ENCODE results near the gene FSD1. TPM values are rescaled to one million over a fixed set of nuclear protein-coding genes. Genes with fewer than 3 reads are reported as not detected.

FSD1 gene
- total and polyA plus RNA-seq, 9 of the 15 experiments (the other 6 are each of a cell fraction or from before 2014, with no cell fraction given) = 0.11 to 1.9 (median 0.94) TPM; not detected in 1

DNA sequence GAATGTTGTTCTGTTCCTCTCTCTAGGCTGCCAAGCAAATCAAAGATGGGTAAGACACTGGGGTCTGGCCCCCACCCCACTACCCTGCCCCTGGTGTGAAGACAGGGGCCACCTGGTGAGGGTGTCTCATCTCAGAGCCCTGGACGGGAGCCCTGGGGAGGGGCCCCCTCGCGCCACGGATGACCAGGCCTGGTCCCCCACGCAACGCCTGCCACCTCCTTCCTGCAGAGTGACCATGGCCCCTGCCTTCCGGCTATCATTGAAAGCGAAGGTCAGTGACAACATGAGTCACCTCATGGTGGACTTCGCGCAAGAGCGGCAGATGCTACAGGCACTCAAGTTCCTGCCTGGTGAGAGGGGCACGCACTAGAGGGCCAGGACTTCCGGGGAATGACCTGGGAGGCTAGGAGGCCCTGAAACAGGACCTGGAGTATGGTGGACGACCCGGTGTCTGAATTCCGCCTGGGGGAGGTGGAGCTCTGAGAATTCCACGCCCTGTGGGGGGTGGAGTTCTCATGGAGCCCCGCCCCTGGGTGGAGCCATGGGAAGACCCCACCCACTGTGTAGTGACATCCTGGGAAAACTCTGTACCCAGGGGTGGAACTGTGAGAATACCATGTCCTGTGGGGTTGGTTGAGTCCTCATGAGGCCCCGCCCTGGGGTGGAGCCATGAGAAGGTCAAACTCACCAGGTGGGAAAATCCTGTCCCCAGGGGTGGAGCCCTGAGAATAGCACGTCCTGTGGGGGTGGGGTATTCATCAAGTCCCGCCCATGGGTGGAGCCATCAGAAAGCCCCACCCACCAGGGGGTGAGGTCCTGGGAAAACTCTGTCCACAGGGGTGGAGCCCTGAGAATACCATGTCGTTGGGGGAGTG lies 6.1 kb downstream of the FSD1 start (continued):
- TF ChIP-seq, protein P1, sequence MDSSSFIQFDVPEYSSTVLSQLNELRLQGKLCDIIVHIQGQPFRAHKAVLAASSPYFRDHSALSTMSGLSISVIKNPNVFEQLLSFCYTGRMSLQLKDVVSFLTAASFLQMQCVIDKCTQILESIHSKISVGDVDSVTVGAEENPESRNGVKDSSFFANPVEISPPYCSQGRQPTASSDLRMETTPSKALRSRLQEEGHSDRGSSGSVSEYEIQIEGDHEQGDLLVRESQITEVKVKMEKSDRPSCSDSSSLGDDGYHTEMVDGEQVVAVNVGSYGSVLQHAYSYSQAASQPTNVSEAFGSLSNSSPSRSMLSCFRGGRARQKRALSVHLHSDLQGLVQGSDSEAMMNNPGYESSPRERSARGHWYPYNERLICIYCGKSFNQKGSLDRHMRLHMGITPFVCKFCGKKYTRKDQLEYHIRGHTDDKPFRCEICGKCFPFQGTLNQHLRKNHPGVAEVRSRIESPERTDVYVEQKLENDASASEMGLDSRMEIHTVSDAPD (CRISPR knock-in tag; IDR thresholded peaks at IDR 0.05) = no peak
- no peak for TF ChIP-seq TSHZ1 (CRISPR knock-in tag; IDR thresholded peaks at IDR 0.05)
- 0 out of 2 replicates have a peak, but pooled peaks have one; percentile 37 for TF ChIP-seq NR2C1 (IDR thresholded peaks at IDR 0.05)
- peak; percentile 51 for TF ChIP-seq NR2C1 (tag; IDR thresholded peaks at IDR 0.05)
- TF ChIP-seq ZNF165 (CRISPR knock-in tag; IDR thresholded peaks at IDR 0.05; ENCODE audit: borderline replicate concordance) = no peak
- no peak for TF ChIP-seq ZNF24 (IDR thresholded peaks at IDR 0.05)
- no peak for TF ChIP-seq SAFB2 (IDR thresholded peaks at IDR 0.05; ENCODE audit: borderline replicate concordance, low read depth, low read length, severe bottlenecking)
- no peak for TF ChIP-seq ZNF609 (CRISPR knock-in tag; IDR thresholded peaks at IDR 0.05; ENCODE audit: borderline replicate concordance)
- TF ChIP-seq RBM17 (IDR thresholded peaks at IDR 0.05; ENCODE audit: borderline replicate concordance, low read depth, low read length) = no peak
- no peak for TF ChIP-seq BRD9 (IDR thresholded peaks at IDR 0.05; ENCODE audit: low read depth, partially characterized antibody)
- TF ChIP-seq ZNF384 (IDR thresholded peaks at IDR 0.05; ENCODE audit: low read depth, low read length) = no peak
- no peak for TF ChIP-seq ZNF57 (CRISPR knock-in tag; IDR thresholded peaks at IDR 0.05)
- TF ChIP-seq E2F3 (CRISPR knock-in tag; IDR thresholded peaks at IDR 0.05) = no peak
- TF ChIP-seq TSC22D4 (tag; IDR thresholded peaks at IDR 0.05) = no peak
- no peak for TF ChIP-seq RBM14 (IDR thresholded peaks at IDR 0.05; ENCODE audit: borderline replicate concordance, insufficient read depth, low read depth, low read length)
- TF ChIP-seq SRSF7 (optimal IDR thresholded peaks at IDR 0.05; ENCODE audit: low read depth, low read length) = no peak
- no peak for TF ChIP-seq RUNX1 (IDR thresholded peaks at IDR 0.05; ENCODE audit: low read depth)
- TF ChIP-seq MIER1 (IDR thresholded peaks at IDR 0.05; ENCODE audit: low read depth) = no peak
- no peak for TF ChIP-seq ZNF696 (CRISPR knock-in tag; conservative IDR thresholded peaks at IDR 0.05)
